HG02759 (cell line): Measurements from ENCODE around the gene GSC.

ENCODE experiments used
- ATAC-seq: cut with Tn5 transposase; IDR thresholded peaks from one replicate; pipeline ENCODE4 v1.9.1; 2021; ENCODE audit warnings: mild to moderate bottlenecking, moderate library complexity; ENCODE audit not compliant: unreplicated experiment

The GSC gene

GRCh38 chr14:94772548-94772947, 2.6 kb upstream of the GSC start:
- ATAC-seq = no peak

- no peak for ATAC-seq
These were observed 2.1 kb upstream of the GSC start for GRCh38 chr14:94771906-94772490.

- ATAC-seq = no peak
These were observed 1.4 kb upstream of the GSC start for GRCh38 chr14:94771158-94771905.

- no peak for ATAC-seq
These were observed 873 bp upstream of the GSC start for GRCh38 chr14:94770815-94771157.

- no peak for ATAC-seq
These were observed 387 bp upstream of the GSC start for GRCh38 chr14:94770251-94770749.

GRCh38 chr14:94768521-94769390, 1.2 kb downstream of the GSC start:
- ATAC-seq = no peak

- no peak for ATAC-seq
These were observed 1.8 kb downstream of the GSC start for GRCh38 chr14:94768141-94768520.

- ATAC-seq = no peak
These were observed 2.5 kb downstream of the GSC start for GRCh38 chr14:94767321-94767878.

- ATAC-seq = no peak
These were observed 5.3 kb downstream of the GSC start for GRCh38 chr14:94764573-94764972.

- ATAC-seq = no peak
These were observed 7.5 kb downstream of the GSC start for GRCh38 chr14:94762431-94762830.

- ATAC-seq = no peak
These were observed 7.9 kb downstream of the GSC start for GRCh38 chr14:94761997-94762377.

- ATAC-seq = no peak
These were observed 8.4 kb downstream of the GSC start for GRCh38 chr14:94761348-94761996.

- no peak for ATAC-seq
These were observed 13.5 kb downstream of the GSC start for GRCh38 chr14:94756310-94756882.

GRCh38 chr14:94754391-94754942, 15.4 kb downstream of the GSC start:
- no peak for ATAC-seq

- ATAC-seq = no peak
These were observed 17.1 kb downstream of the GSC start for GRCh38 chr14:94752591-94753436.

GRCh38 chr14:94751956-94752355, 18.0 kb downstream of the GSC start:
- ATAC-seq = no peak

- ATAC-seq = no peak
These were observed 18.6 kb downstream of the GSC start for GRCh38 chr14:94751321-94751720.

GRCh38 chr14:94750371-94750770, 19.5 kb downstream of the GSC start:
- no peak for ATAC-seq

GRCh38 chr14:94748667-94749347, 21.1 kb downstream of the GSC start:
- no peak for ATAC-seq
